ENCODE results near the gene MIPOL1.
A peak's percentile ranks its signal among the peaks of the same experiment; 100 is the strongest.
"Not testable (repeated sequence)": the region's sequence is repeated elsewhere in the genome, so short reads cannot be mapped to it uniquely, and the experiment has no call there.

MIPOL1 gene

GRCh38 chr14:37295262-37295661 lies 97.5 kb downstream of the MIPOL1 start:
- DNase-seq, result not testable (repeated sequence)

GRCh38 chr14:37311252-37311651 lies 113.5 kb downstream of the MIPOL1 start:
- no peak for DNase-seq

- no peak for DNase-seq
Observed at GRCh38 chr14:37318938-37319337, 121.2 kb downstream of the MIPOL1 start.

GRCh38 chr14:37320106-37320505 lies 122.4 kb downstream of the MIPOL1 start:
- no peak for DNase-seq

- no peak for DNase-seq
Observed at GRCh38 chr14:37325332-37325731, 127.6 kb downstream of the MIPOL1 start.

- no peak for DNase-seq
Observed at GRCh38 chr14:37326434-37326833, 128.7 kb downstream of the MIPOL1 start.

GRCh38 chr14:37327933-37328332 lies 130.2 kb downstream of the MIPOL1 start:
- not testable (repeated sequence) for DNase-seq

- no peak for DNase-seq
Observed at GRCh38 chr14:37328673-37329072, 130.9 kb downstream of the MIPOL1 start.

- DNase-seq, result no peak
Observed at GRCh38 chr14:37329189-37330001, 131.7 kb downstream of the MIPOL1 start.

GRCh38 chr14:37330910-37331309 lies 133.2 kb downstream of the MIPOL1 start:
- no peak for DNase-seq

- DNase-seq, result no peak
Observed at GRCh38 chr14:37340353-37340752, 142.6 kb downstream of the MIPOL1 start.

- DNase-seq, result no peak
Observed at GRCh38 chr14:37343307-37344094, 145.8 kb downstream of the MIPOL1 start.

- no peak for DNase-seq
Observed at GRCh38 chr14:37363661-37364060, 165.9 kb downstream of the MIPOL1 start.

- DNase-seq, result peak; percentile 96
Observed at GRCh38 chr14:37369425-37369824, 171.7 kb downstream of the MIPOL1 start.

- DNase-seq, result no peak
Observed at GRCh38 chr14:37375566-37375965, 177.8 kb downstream of the MIPOL1 start.

- no peak for DNase-seq
Observed at GRCh38 chr14:37376944-37377609, 179.3 kb downstream of the MIPOL1 start.

- peak; percentile 93 for DNase-seq
Observed at GRCh38 chr14:37384870-37385596, 187.3 kb downstream of the MIPOL1 start.

- DNase-seq, result not testable (repeated sequence)
Observed at GRCh38 chr14:37397157-37397940, 199.6 kb downstream of the MIPOL1 start.

GRCh38 chr14:37397941-37398215 lies 200.1 kb downstream of the MIPOL1 start:
- DNase-seq, result no peak

- no peak for DNase-seq
Observed at GRCh38 chr14:37399517-37399916, 201.8 kb downstream of the MIPOL1 start.

- no peak for DNase-seq
Observed at GRCh38 chr14:37401093-37401492, 203.4 kb downstream of the MIPOL1 start.

GRCh38 chr14:37403626-37404025 lies 205.9 kb downstream of the MIPOL1 start:
- DNase-seq, result no peak
